Adipocyte (in vitro differentiated cells): ENCODE data around the gene OTOA.
"Not testable (repeated sequence)": the region's sequence is repeated elsewhere in the genome, so short reads cannot be mapped to it uniquely, and the experiment has no call there.

Experiments
- DNase-seq: peaks from one replicate; pipeline ENCODE4 v3.0.0-alpha.2; 2015; ENCODE audit warnings: low read depth
- H3K27me3 ChIP-seq: replicated peaks from 2 replicates; pipeline ENCODE4 v1.7.0; 2013; ENCODE audit warnings: mild to moderate bottlenecking, low read length, moderate library complexity; ENCODE audit not compliant: control insufficient read depth, insufficient read depth
- H3K36me3 ChIP-seq: 2 replicates; pipeline ENCODE4 v1.7.0; 2013; ENCODE audit warnings: low read length, mild to moderate bottlenecking, moderate library complexity; ENCODE audit not compliant: control insufficient read depth, insufficient read depth, severe bottlenecking
- H3K4me1 ChIP-seq: 2 replicates; pipeline ENCODE4 v1.7.0; 2013; ENCODE audit warnings: mild to moderate bottlenecking, low read length, moderate library complexity; ENCODE audit not compliant: control insufficient read depth, insufficient read depth
- H3K4me3 ChIP-seq: 2 replicates; pipeline ENCODE4 v1.7.0; 2013; ENCODE audit warnings: mild to moderate bottlenecking, low read length, moderate library complexity
- H3K9ac ChIP-seq: 2 replicates; pipeline ENCODE4 v1.7.0; 2013; ENCODE audit warnings: mild to moderate bottlenecking, low read length, moderate library complexity
- H3K9me3 ChIP-seq: 2 replicates; pipeline ENCODE4 v1.7.0; 2013; ENCODE audit warnings: mild to moderate bottlenecking, low read length, moderate library complexity; ENCODE audit not compliant: control insufficient read depth

Gene OTOA

DNA sequence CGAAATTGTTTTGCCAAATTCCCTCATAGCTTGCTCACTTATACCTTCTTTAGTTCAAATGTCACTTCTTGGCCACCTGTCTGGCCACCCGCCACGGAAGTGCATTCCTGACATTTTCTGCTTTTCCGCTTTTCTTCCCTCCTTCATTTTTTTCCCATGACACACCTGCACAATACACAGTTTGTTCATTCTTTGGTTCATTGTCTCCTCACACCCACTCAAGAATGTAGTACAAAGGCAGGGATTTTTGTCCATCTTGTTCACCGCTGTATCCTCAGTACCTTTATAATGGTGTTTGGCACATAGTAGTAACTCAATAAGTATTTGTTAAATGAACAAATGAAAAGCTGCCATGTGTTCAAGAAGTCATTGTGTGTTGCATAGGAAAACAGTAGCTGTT is 116.8 kb downstream of the OTOA start:
- not testable (repeated sequence) for H3K27me3 ChIP-seq, DNase-seq, H3K9me3 ChIP-seq, H3K4me1 ChIP-seq, H3K9ac ChIP-seq, H3K4me3 ChIP-seq, H3K36me3 ChIP-seq

DNA sequence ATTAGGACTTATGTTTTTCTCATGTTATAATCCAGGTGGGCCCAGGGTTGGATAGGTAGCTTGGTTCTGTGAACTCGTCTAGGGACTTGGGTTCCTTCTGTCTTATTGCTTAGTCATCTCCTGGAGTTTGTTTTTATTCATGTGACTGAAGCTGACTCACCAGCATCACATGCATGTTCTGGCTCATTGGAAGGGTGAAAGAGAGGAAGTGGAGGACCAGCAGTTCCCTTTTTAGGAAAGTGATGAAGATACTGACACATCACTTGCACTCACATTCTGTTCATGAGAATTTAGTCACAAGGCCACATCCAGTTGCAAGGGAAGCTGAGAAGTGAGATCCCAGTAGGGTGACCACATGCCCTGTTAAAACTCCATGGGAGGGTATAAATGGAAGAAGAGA is 126.7 kb downstream of the OTOA start:
- not testable (repeated sequence) for H3K27me3 ChIP-seq, H3K9ac ChIP-seq, DNase-seq, H3K36me3 ChIP-seq, H3K4me3 ChIP-seq, H3K4me1 ChIP-seq, H3K9me3 ChIP-seq

DNA sequence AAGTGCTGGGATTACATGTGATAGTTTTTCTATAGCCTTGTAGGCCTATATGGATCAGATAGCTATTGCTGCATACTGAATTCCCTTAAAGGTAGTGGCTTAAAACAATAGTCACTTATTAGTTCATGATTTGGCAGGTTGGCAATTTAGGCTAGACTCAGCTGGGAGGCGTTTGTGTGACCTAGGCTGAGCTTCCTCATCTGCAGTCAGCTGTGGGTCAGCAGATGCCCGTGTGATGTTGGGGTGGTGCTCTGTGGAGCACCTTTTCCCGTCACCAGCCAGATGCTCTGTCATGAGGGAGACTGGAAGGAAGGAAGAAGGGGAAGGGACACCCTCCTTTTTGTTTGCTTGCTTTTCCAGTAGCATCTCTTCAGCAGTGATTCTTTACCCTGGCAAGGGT is 129.5 kb downstream of the OTOA start:
- H3K36me3 ChIP-seq, H3K9ac ChIP-seq: not testable (repeated sequence)

DNA sequence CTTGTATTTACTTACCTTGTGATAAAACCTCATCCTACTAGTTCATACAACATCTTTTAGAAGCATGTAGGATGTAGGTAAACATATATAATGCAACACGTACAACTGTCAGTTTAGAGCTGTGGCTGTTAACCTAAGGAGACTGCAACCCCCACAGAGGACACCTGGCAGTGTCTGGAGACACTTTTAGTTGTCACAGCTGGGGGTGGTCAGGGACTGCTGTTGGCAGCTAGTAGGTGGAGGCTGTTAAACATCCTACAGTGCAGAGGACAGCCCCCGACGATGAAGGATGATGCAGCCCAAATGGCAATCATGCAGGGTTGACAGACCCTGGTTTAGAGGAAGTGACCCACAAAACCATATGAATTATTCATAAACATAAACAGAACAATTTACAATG is 134.8 kb downstream of the OTOA start:
- not testable (repeated sequence) for H3K4me3 ChIP-seq, H3K36me3 ChIP-seq, H3K9me3 ChIP-seq, H3K27me3 ChIP-seq, H3K4me1 ChIP-seq, H3K9ac ChIP-seq, DNase-seq

More for the DNA sequence above, 129.5 kb downstream of the OTOA start:
- H3K9me3 ChIP-seq, H3K4me3 ChIP-seq, H3K27me3 ChIP-seq, DNase-seq, H3K4me1 ChIP-seq: not testable (repeated sequence)

DNA sequence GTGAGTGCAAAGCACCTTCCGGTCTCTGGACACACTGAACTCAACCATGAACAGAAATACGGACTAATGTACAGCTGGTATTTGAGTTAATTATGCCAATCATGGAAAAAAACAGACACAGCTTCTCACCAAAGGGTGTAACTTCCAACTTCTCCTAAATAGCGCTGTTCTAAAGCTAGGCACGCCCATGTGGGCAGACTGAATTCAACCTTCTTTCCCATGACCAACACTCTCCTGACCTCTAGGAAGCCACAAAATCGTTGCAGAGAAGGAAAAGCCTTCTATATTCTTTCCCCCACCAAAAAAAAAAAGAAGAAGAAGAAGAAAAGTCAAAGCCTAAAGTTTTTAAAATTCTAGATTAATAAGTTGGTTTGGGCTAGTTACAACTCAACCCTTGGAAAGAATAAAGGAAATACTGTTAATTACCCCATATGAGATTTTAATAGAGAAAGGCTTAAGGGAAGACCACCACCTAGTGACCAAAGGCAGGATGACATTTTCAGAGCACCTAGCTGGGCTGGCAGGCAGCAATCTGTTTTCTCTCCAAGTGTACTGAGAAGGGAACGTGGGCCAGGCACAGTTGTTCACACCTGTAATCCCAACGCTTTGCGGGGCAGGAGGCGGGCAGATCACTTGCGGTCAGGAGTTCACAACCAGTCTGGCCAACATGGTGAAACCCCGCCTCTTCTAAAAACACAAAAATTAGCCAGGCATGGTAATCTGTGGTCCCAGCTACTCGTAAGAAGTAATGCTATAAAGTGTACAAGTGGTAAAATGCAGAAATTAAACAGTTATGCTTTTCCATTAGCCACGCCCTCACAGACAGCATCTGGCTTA is 138.0 kb downstream of the OTOA start:
- peak; percentile 62 for DNase-seq
- not testable (repeated sequence) for H3K9me3 ChIP-seq, H3K4me3 ChIP-seq, H3K4me1 ChIP-seq, H3K9ac ChIP-seq, H3K27me3 ChIP-seq, H3K36me3 ChIP-seq

DNA sequence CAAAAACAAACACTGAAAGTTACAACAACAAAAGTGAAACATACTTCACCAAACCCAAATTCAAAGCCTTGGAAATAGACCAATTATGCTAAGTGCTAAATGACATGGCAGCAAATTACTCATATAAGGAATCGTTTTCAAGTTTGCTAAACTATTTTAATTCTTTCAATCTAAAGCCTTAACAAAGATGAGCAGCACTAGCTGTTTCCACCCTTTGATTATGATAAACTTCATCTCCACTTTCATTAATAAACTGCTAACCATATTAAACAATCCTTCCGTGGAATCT is 138.6 kb downstream of the OTOA start:
- H3K4me3 ChIP-seq, H3K4me1 ChIP-seq, H3K27me3 ChIP-seq, H3K9me3 ChIP-seq, H3K9ac ChIP-seq, H3K36me3 ChIP-seq, DNase-seq: not testable (repeated sequence)
